K562 (cell line): ENCODE results near the gene TRAF1. TPM values are rescaled to one million over a fixed set of nuclear protein-coding genes. Genes with fewer than 3 reads are reported as not detected.

ENCODE experiments used
- CREBBP ChIP-seq: IDR thresholded peaks from one replicate; pipeline ENCODE4 v1.6.1; 2012; ENCODE audit warnings: low read depth, mild to moderate bottlenecking, control low read depth, inconsistent platforms, low read length
- GABPB1 ChIP-seq: sonication (generic); formaldehyde crosslinking; IDR thresholded peaks from 2 replicates; pipeline ENCODE4 v1.8.0; 2022; ENCODE audit warnings: mild to moderate bottlenecking, missing genetic modification reagents
- HMGN3 ChIP-seq: IDR thresholded peaks from 2 replicates; pipeline ENCODE4 v1.6.1; 2011; ENCODE audit warnings: borderline replicate concordance, low read depth, mild to moderate bottlenecking, mixed read lengths, low read length; ENCODE audit not compliant: insufficient read length; ENCODE audit errors: extremely low read depth
- POLR2AphosphoS5 ChIP-seq: IDR thresholded peaks from 2 replicates; pipeline ENCODE4 v1.6.1; 2011; ENCODE audit warnings: mild to moderate bottlenecking, low read depth, low read length, moderate library complexity; ENCODE audit not compliant: control insufficient read depth, insufficient read depth
- SMAD3 ChIP-seq: fragments of 450-650 bp; formaldehyde crosslinking; conservative IDR thresholded peaks from 2 replicates; pipeline ENCODE4 v1.4.0; 2020; ENCODE audit warnings: mild to moderate bottlenecking
- STAT5A ChIP-seq: IDR thresholded peaks from 2 replicates; pipeline ENCODE4 v1.6.1; 2012; ENCODE audit warnings: low read length, inconsistent platforms, borderline replicate concordance
- polyA plus RNA-seq, 8 experiments: library from polyadenylated mRNA; depleted of rRNA in 4 of 8; stranded (reverse) in 5 of 8; unstranded in 3 of 8; fragments of >200 nt; fragmentation: Nextera tagmentation in 2 of 8; fragmentation: Illumina TruSeq in 1 of 8; extraction: Ambion mirVana in 2 of 8; extraction: Trizol in 1 of 8; gene quantifications; 2 replicates each; pipeline versions ENCODE4 v1.2.1 to v1.2.3, GENCODE V29; 2011 to 2014; ENCODE audit warnings: inconsistent platforms in 1 of 8, missing spikeins in 1 of 8
- total RNA-seq, 7 experiments: library from RNA; depleted of rRNA in 6 of 7; stranded (reverse); fragments of >200 nt in 6 of 7; fragmentation: Illumina TruSeq in 2 of 7; extraction: Trizol in 2 of 7; gene quantifications; 2 replicates each; pipeline versions ENCODE4 v1.2.1 to v1.2.3, GENCODE V29; 2011 to 2021; ENCODE audit warnings: low replicate concordance in 1 of 7
- TF ChIP-seq, protein P1 (sequence below): fragments of 250-450 bp; sonication (Bioruptor Pico); IDR thresholded peaks from 2 replicates; pipeline ENCODE4 v1.8.0; 2021; ENCODE audit warnings: moderate library complexity, mild to moderate bottlenecking, inconsistent platforms
- TF ChIP-seq, protein P2 (sequence below): fragments of 250-450 bp; sonication (Bioruptor Pico); IDR thresholded peaks from 2 replicates; pipeline ENCODE4 v1.4.0; 2020

Gene TRAF1
- total and polyA plus RNA-seq, 9 of the 15 experiments (the other 6 are each of a cell fraction or from before 2014, with no cell fraction given) = 0.01 to 1.1 (median 0.04) TPM; not detected in 2

DNA sequence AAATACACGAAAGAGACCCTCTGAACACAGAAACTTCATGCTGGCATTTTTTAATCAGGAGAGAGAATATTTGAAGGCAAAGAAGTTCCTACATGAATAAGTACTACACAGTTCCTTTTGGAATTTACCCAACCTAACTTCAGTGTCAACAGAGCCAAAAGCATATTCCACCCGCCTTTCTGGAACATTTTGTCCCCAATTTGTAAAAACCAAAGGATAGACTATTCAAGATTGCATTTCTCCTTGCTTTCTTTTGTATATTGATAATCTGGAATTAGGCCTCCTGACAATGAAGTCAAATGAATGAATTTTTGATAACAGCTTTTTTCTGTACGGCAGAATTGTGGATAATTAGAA, 39.4 kb upstream of the TRAF1 start (continued):
- no peak for TF ChIP-seq CREBBP
- TF ChIP-seq STAT5A = no peak
- no peak for TF ChIP-seq HMGN3
- TF ChIP-seq, protein P1, sequence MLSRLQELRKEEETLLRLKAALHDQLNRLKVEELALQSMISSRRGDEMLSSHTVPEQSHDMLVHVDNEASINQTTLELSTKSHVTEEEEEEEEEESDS (CRISPR knock-in tag) = no peak
- TF ChIP-seq SMAD3 (CRISPR knock-in tag) = no peak
- no peak for TF ChIP-seq POLR2AphosphoS5
- no peak for TF ChIP-seq GABPB1 (CRISPR knock-in tag)
- TF ChIP-seq, protein P2, sequence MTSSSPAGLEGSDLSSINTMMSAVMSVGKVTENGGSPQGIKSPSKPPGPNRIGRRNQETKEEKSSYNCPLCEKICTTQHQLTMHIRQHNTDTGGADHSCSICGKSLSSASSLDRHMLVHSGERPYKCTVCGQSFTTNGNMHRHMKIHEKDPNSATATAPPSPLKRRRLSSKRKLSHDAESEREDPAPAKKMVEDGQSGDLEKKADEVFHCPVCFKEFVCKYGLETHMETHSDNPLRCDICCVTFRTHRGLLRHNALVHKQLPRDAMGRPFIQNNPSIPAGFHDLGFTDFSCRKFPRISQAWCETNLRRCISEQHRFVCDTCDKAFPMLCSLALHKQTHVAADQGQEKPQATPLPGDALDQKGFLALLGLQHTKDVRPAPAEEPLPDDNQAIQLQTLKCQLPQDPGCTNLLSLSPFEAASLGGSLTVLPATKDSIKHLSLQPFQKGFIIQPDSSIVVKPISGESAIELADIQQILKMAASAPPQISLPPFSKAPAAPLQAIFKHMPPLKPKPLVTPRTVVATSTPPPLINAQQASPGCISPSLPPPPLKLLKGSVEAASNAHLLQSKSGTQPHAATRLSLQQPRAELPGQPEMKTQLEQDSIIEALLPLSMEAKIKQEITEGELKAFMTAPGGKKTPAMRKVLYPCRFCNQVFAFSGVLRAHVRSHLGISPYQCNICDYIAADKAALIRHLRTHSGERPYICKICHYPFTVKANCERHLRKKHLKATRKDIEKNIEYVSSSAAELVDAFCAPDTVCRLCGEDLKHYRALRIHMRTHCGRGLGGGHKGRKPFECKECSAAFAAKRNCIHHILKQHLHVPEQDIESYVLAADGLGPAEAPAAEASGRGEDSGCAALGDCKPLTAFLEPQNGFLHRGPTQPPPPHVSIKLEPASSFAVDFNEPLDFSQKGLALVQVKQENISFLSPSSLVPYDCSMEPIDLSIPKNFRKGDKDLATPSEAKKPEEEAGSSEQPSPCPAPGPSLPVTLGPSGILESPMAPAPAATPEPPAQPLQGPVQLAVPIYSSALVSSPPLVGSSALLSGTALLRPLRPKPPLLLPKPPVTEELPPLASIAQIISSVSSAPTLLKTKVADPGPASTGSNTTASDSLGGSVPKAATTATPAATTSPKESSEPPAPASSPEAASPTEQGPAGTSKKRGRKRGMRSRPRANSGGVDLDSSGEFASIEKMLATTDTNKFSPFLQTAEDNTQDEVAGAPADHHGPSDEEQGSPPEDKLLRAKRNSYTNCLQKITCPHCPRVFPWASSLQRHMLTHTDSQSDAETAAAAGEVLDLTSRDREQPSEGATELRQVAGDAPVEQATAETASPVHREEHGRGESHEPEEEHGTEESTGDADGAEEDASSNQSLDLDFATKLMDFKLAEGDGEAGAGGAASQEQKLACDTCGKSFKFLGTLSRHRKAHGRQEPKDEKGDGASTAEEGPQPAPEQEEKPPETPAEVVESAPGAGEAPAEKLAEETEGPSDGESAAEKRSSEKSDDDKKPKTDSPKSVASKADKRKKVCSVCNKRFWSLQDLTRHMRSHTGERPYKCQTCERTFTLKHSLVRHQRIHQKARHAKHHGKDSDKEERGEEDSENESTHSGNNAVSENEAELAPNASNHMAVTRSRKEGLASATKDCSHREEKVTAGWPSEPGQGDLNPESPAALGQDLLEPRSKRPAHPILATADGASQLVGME = no peak
